ENCODE data around the gene CNIH3.

The CNIH3 gene

GRCh38 chr1:224726441-224727182 lies 110.5 kb downstream of the CNIH3 start:
- Histone ChIP-seq H3K4me3 (ENCODE audit: low read depth in 1 of 2, low read length in 2 of 2) (no peak overlapping the region), H3K4me1 (ENCODE audit: control insufficient read depth in 1 of 2, insufficient read depth in 2 of 2, low read length in 2 of 2) (no peaks in the 10 kb centered on the region), H3K27ac (ENCODE audit: low read length) (no peak overlapping the region), H3K36me3 (ENCODE audit: control insufficient read depth in 1 of 2, insufficient read depth in 2 of 2, low read length in 2 of 2) (peaks cover 0 to 7% of the 10 kb centered on the region in 2 donors), H3K27me3 (ENCODE audit: low read depth, low read length) (no peaks in the 10 kb centered on the region), H3K9me3 (ENCODE audit: control insufficient read depth in 1 of 2, low read length in 2 of 2) (no peaks in the 10 kb centered on the region)

- H3K9me3 ChIP-seq (ENCODE audit: control insufficient read depth in 1 of 2, low read length in 2 of 2), result no peaks in the 10 kb centered on the region
- H3K27ac ChIP-seq (ENCODE audit: low read length), result no peak overlapping the region
- no peaks in the 10 kb centered on the region for H3K4me1 ChIP-seq (ENCODE audit: control insufficient read depth in 1 of 2, insufficient read depth in 2 of 2, low read length in 2 of 2)
- H3K4me3 ChIP-seq (ENCODE audit: low read depth in 1 of 2, low read length in 2 of 2), result no peak overlapping the region
- H3K36me3 ChIP-seq (ENCODE audit: control insufficient read depth in 1 of 2, insufficient read depth in 2 of 2, low read length in 2 of 2), result peaks cover 0 to 7% of the 10 kb centered on the region in 2 donors
- no peaks in the 10 kb centered on the region for H3K27me3 ChIP-seq (ENCODE audit: low read depth, low read length)
Observed at GRCh38 chr1:224727351-224728289, 111.5 kb downstream of the CNIH3 start.

GRCh38 chr1:224730540-224730939 lies 114.4 kb downstream of the CNIH3 start:
- H3K27ac ChIP-seq (ENCODE audit: low read length), result no peak overlapping the region
- H3K9me3 ChIP-seq (ENCODE audit: control insufficient read depth in 1 of 2, low read length in 2 of 2), result no peaks in the 10 kb centered on the region
- H3K4me3 ChIP-seq (ENCODE audit: low read depth in 1 of 2, low read length in 2 of 2), result no peak overlapping the region
- peaks cover 0 to 8% of the 10 kb centered on the region in 2 donors for H3K4me1 ChIP-seq (ENCODE audit: control insufficient read depth in 1 of 2, insufficient read depth in 2 of 2, low read length in 2 of 2)
- H3K36me3 ChIP-seq (ENCODE audit: control insufficient read depth in 1 of 2, insufficient read depth in 2 of 2, low read length in 2 of 2), result peaks cover 0 to 7% of the 10 kb centered on the region in 2 donors
- H3K27me3 ChIP-seq (ENCODE audit: low read depth, low read length), result no peaks in the 10 kb centered on the region

- H3K27me3 ChIP-seq (ENCODE audit: low read depth, low read length), result no peaks in the 10 kb centered on the region
- H3K4me1 ChIP-seq (ENCODE audit: control insufficient read depth in 1 of 2, insufficient read depth in 2 of 2, low read length in 2 of 2), result peaks cover 0 to 8% of the 10 kb centered on the region in 2 donors
- H3K36me3 ChIP-seq (ENCODE audit: control insufficient read depth in 1 of 2, insufficient read depth in 2 of 2, low read length in 2 of 2), result peaks cover 0 to 7% of the 10 kb centered on the region in 2 donors
- no peak overlapping the region for H3K4me3 ChIP-seq (ENCODE audit: low read depth in 1 of 2, low read length in 2 of 2)
- no peak overlapping the region for H3K27ac ChIP-seq (ENCODE audit: low read length)
- no peaks in the 10 kb centered on the region for H3K9me3 ChIP-seq (ENCODE audit: control insufficient read depth in 1 of 2, low read length in 2 of 2)
Observed at GRCh38 chr1:224730965-224731364, 114.8 kb downstream of the CNIH3 start.

DNA sequence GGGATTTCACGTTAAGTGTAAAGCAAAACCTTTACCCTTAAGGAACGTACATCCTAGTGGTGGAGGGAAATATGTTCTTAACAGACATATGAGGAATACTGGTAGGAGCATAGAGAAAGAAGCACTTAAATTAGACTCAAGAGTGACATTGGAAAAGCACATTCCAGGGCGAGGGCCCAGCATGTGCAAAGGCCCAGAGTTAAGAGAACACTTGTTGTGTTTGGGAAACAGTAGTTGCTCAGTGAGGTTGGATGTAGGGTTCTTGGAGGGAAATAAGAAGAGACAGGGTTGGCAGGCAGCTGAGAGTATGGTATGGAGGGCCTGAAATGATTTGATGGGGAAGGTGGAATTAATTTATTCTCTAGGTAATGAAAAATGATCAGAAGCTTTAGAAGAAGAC lies 115.5 kb downstream of the CNIH3 start:
- no peak overlapping the region for H3K27ac ChIP-seq (ENCODE audit: low read length)
- no peak overlapping the region for H3K4me3 ChIP-seq (ENCODE audit: low read depth in 1 of 2, low read length in 2 of 2)
- H3K4me1 ChIP-seq (ENCODE audit: control insufficient read depth in 1 of 2, insufficient read depth in 2 of 2, low read length in 2 of 2), result peaks cover 0 to 11% of the 10 kb centered on the region in 2 donors
- H3K36me3 ChIP-seq (ENCODE audit: control insufficient read depth in 1 of 2, insufficient read depth in 2 of 2, low read length in 2 of 2), result peaks cover 0 to 7% of the 10 kb centered on the region in 2 donors
- H3K27me3 ChIP-seq (ENCODE audit: low read depth, low read length), result no peaks in the 10 kb centered on the region
- H3K9me3 ChIP-seq (ENCODE audit: control insufficient read depth in 1 of 2, low read length in 2 of 2), result no peaks in the 10 kb centered on the region

GRCh38 chr1:224732377-224733026 lies 116.4 kb downstream of the CNIH3 start:
- no peaks in the 10 kb centered on the region for H3K9me3 ChIP-seq (ENCODE audit: control insufficient read depth in 1 of 2, low read length in 2 of 2)
- H3K27ac ChIP-seq (ENCODE audit: low read length), result no peak overlapping the region
- H3K4me1 ChIP-seq (ENCODE audit: control insufficient read depth in 1 of 2, insufficient read depth in 2 of 2, low read length in 2 of 2), result peaks cover 0 to 17% of the 10 kb centered on the region in 2 donors
- H3K4me3 ChIP-seq (ENCODE audit: low read depth in 1 of 2, low read length in 2 of 2), result no peak overlapping the region
- peaks cover 0 to 1% of the 10 kb centered on the region in 2 donors for H3K36me3 ChIP-seq (ENCODE audit: control insufficient read depth in 1 of 2, insufficient read depth in 2 of 2, low read length in 2 of 2)
- no peaks in the 10 kb centered on the region for H3K27me3 ChIP-seq (ENCODE audit: low read depth, low read length)

GRCh38 chr1:224733027-224733911 lies 117.2 kb downstream of the CNIH3 start:
- no peaks in the 10 kb centered on the region for H3K9me3 ChIP-seq (ENCODE audit: control insufficient read depth in 1 of 2, low read length in 2 of 2)
- no peaks in the 10 kb centered on the region for H3K36me3 ChIP-seq (ENCODE audit: control insufficient read depth in 1 of 2, insufficient read depth in 2 of 2, low read length in 2 of 2)
- peaks cover 0 to 24% of the 10 kb centered on the region in 2 donors for H3K4me1 ChIP-seq (ENCODE audit: control insufficient read depth in 1 of 2, insufficient read depth in 2 of 2, low read length in 2 of 2)
- no peaks in the 10 kb centered on the region for H3K27me3 ChIP-seq (ENCODE audit: low read depth, low read length)
- H3K27ac ChIP-seq (ENCODE audit: low read length), result no peak overlapping the region
- H3K4me3 ChIP-seq (ENCODE audit: low read depth in 1 of 2, low read length in 2 of 2), result no peak overlapping the region

DNA sequence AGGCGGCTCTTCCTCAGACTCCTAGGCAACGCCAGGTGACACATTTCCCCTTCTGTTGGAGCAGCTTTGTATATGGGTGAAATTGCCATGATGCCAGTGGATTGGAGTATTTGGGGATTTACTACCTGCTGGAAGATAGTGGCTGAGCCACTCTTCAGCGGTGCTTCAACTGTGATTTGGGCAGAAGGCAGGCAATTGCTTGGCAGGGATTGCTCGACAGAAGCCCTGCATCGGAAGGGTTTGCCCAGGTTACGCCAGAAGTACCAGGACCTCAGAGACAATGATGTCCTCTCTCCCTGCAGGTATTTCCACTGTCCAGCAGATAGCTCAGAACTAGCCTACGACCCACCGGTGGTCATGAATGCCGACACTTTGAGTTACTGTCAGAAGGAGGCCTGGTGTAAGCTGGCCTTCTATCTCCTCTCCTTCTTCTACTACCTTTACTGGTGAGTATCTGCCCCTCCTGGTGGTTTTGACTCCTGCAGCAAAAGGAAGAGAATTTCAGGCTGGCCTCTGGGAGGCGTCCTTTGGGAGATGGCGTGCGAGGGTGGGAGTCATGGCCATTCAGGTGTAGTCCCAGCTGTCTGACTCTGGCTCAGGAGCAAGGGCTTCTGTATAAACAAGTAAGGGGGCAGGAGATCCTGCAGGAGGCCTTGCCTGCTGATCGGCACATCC lies 118.3 kb downstream of the CNIH3 start:
- Histone ChIP-seq H3K27ac (ENCODE audit: low read length) (no peak overlapping the region), H3K4me1 (ENCODE audit: control insufficient read depth in 1 of 2, insufficient read depth in 2 of 2, low read length in 2 of 2) (peaks cover 0 to 25% of the 10 kb centered on the region in 2 donors), H3K4me3 (ENCODE audit: low read depth in 1 of 2, low read length in 2 of 2) (no peak overlapping the region), H3K9me3 (ENCODE audit: control insufficient read depth in 1 of 2, low read length in 2 of 2) (no peaks in the 10 kb centered on the region), H3K36me3 (ENCODE audit: control insufficient read depth in 1 of 2, insufficient read depth in 2 of 2, low read length in 2 of 2) (no peaks in the 10 kb centered on the region), H3K27me3 (ENCODE audit: low read depth, low read length) (no peaks in the 10 kb centered on the region)

- H3K27me3 ChIP-seq (ENCODE audit: low read depth, low read length), result no peaks in the 10 kb centered on the region
Observed at GRCh38 chr1:224735159-224735558, 119.0 kb downstream of the CNIH3 start.

More at GRCh38 chr1:224735159-224735558, 119.0 kb downstream of the CNIH3 start:
- H3K36me3 ChIP-seq (ENCODE audit: control insufficient read depth in 1 of 2, insufficient read depth in 2 of 2, low read length in 2 of 2), result no peaks in the 10 kb centered on the region
- H3K9me3 ChIP-seq (ENCODE audit: control insufficient read depth in 1 of 2, low read length in 2 of 2), result no peaks in the 10 kb centered on the region
- H3K4me3 ChIP-seq (ENCODE audit: low read depth in 1 of 2, low read length in 2 of 2), result no peak overlapping the region
- no peak overlapping the region for H3K27ac ChIP-seq (ENCODE audit: low read length)
- peaks cover 0 to 32% of the 10 kb centered on the region in 2 donors for H3K4me1 ChIP-seq (ENCODE audit: control insufficient read depth in 1 of 2, insufficient read depth in 2 of 2, low read length in 2 of 2)
